ENCODE measurements around the gene DOCK2.

- TF ChIP-seq CTCF (IDR thresholded peaks at IDR 0.05 in 4 of 5, conservative IDR thresholded peaks at IDR 0.05 in 1 of 5) = no peak
- TF ChIP-seq POLR2A (IDR thresholded peaks at IDR 0.05) = no peak
These were observed 233.1 kb downstream of the DOCK2 start for GRCh38 chr5:169870211-169870610.
